Measurements from ENCODE around the gene ZNF423. TPM values are rescaled to one million over a fixed set of nuclear protein-coding genes. Genes with fewer than 3 reads are reported as not detected.

Gene ZNF423
- total RNA-seq, 1 donor from 2014 or later: 10.6 TPM

GRCh38 chr16:49482690-49483089, 373.2 kb downstream of the ZNF423 start:
- FAIRE-seq (no peak), DNase-seq (ENCODE audit: low read depth) (no peak)
- H3K4me1 Mint-ChIP-seq (ENCODE audit: low read depth, unreplicated experiment): no peaks in the 10 kb centered on the region
- Histone ChIP-seq H3K9me3 (ENCODE audit: insufficient read depth, low read depth, low read length) (no peaks in the 10 kb centered on the region), H3K36me3 (ENCODE audit: insufficient read depth, low read length) (no peaks in the 10 kb centered on the region), H4K20me1 (ENCODE audit: insufficient read depth, low read length) (no peaks in the 10 kb centered on the region), H3K27me3 (ENCODE audit: insufficient read depth, low read length) (peaks cover 3% of the 10 kb centered on the region), H3K4me1 (ENCODE audit: insufficient read depth, low read length) (no peaks in the 10 kb centered on the region), H3K9ac (ENCODE audit: low read length) (no peak overlapping the region), H3K4me2 (ENCODE audit: low read length) (no peak overlapping the region), H3K27ac (ENCODE audit: low read depth, low read length) (no peak overlapping the region), H3K4me3 (ENCODE audit: insufficient read depth, low read depth, low read length) (no peak overlapping the region), H2AFZ (ENCODE audit: low read depth, low read length) (no peak overlapping the region), H3K79me2 (ENCODE audit: insufficient read depth, low read length) (no peaks in the 10 kb centered on the region)
- no peaks in the 10 kb centered on the region for H3K36me3 Mint-ChIP-seq (ENCODE audit: low read depth, unreplicated experiment)
- no peaks in the 10 kb centered on the region for H3K9me3 Mint-ChIP-seq (ENCODE audit: unreplicated experiment)
- H3K27me3 Mint-ChIP-seq (ENCODE audit: low read depth, unreplicated experiment): peaks cover 13% of the 10 kb centered on the region
- no peak for TF ChIP-seq EZH2 (IDR thresholded peaks at IDR 0.05; ENCODE audit: insufficient read depth, low read length)
- no peak for TF ChIP-seq CTCF (IDR thresholded peaks at IDR 0.05; ENCODE audit: insufficient read depth, low read depth, low read length)
- H3K27ac Mint-ChIP-seq (ENCODE audit: unreplicated experiment): no peak overlapping the region
- H3K4me3 Mint-ChIP-seq (ENCODE audit: unreplicated experiment): no peak overlapping the region

- H3K9ac ChIP-seq (ENCODE audit: low read length): no peak overlapping the region
- H4K20me1 ChIP-seq (ENCODE audit: insufficient read depth, low read length): no peaks in the 10 kb centered on the region
- H3K4me3 ChIP-seq (ENCODE audit: insufficient read depth, low read depth, low read length): no peak overlapping the region
- H3K36me3 ChIP-seq (ENCODE audit: insufficient read depth, low read length): no peaks in the 10 kb centered on the region
- no peak overlapping the region for H2AFZ ChIP-seq (ENCODE audit: low read depth, low read length)
- no peaks in the 10 kb centered on the region for H3K4me1 ChIP-seq (ENCODE audit: insufficient read depth, low read length)
- no peaks in the 10 kb centered on the region for H3K9me3 ChIP-seq (ENCODE audit: insufficient read depth, low read depth, low read length)
- peaks cover 11% of the 10 kb centered on the region for H3K27me3 Mint-ChIP-seq (ENCODE audit: low read depth, unreplicated experiment)
- H3K36me3 Mint-ChIP-seq (ENCODE audit: low read depth, unreplicated experiment): no peaks in the 10 kb centered on the region
- no peaks in the 10 kb centered on the region for H3K79me2 ChIP-seq (ENCODE audit: insufficient read depth, low read length)
- no peak overlapping the region for H3K27ac Mint-ChIP-seq (ENCODE audit: unreplicated experiment)
- H3K4me1 Mint-ChIP-seq (ENCODE audit: low read depth, unreplicated experiment): no peaks in the 10 kb centered on the region
- no peaks in the 10 kb centered on the region for H3K9me3 Mint-ChIP-seq (ENCODE audit: unreplicated experiment)
- H3K27ac ChIP-seq (ENCODE audit: low read depth, low read length): no peak overlapping the region
- DNase-seq (ENCODE audit: low read depth) (no peak), FAIRE-seq (no peak)
- TF ChIP-seq EZH2 (IDR thresholded peaks at IDR 0.05; ENCODE audit: insufficient read depth, low read length) (no peak), CTCF (IDR thresholded peaks at IDR 0.05; ENCODE audit: insufficient read depth, low read depth, low read length) (no peak)
- H3K4me2 ChIP-seq (ENCODE audit: low read length): no peak overlapping the region
- H3K4me3 Mint-ChIP-seq (ENCODE audit: unreplicated experiment): no peak overlapping the region
- peaks cover 7% of the 10 kb centered on the region for H3K27me3 ChIP-seq (ENCODE audit: insufficient read depth, low read length)
These were observed 377.3 kb downstream of the ZNF423 start for GRCh38 chr16:49478616-49479015.

- H3K27me3 Mint-ChIP-seq (ENCODE audit: low read depth, unreplicated experiment): peaks cover 12% of the 10 kb centered on the region
- DNase-seq (ENCODE audit: low read depth) (no peak), FAIRE-seq (no peak)
- no peaks in the 10 kb centered on the region for H3K4me1 ChIP-seq (ENCODE audit: insufficient read depth, low read length)
- no peak overlapping the region for H3K4me3 Mint-ChIP-seq (ENCODE audit: unreplicated experiment)
- no peaks in the 10 kb centered on the region for H4K20me1 ChIP-seq (ENCODE audit: insufficient read depth, low read length)
- H3K36me3 Mint-ChIP-seq (ENCODE audit: low read depth, unreplicated experiment): no peaks in the 10 kb centered on the region
- no peaks in the 10 kb centered on the region for H3K4me1 Mint-ChIP-seq (ENCODE audit: low read depth, unreplicated experiment)
- no peak for TF ChIP-seq CTCF (IDR thresholded peaks at IDR 0.05; ENCODE audit: insufficient read depth, low read depth, low read length)
- no peak for TF ChIP-seq EZH2 (IDR thresholded peaks at IDR 0.05; ENCODE audit: insufficient read depth, low read length)
- no peaks in the 10 kb centered on the region for H3K9me3 ChIP-seq (ENCODE audit: insufficient read depth, low read depth, low read length)
- H3K4me2 ChIP-seq (ENCODE audit: low read length): no peak overlapping the region
- no peaks in the 10 kb centered on the region for H3K36me3 ChIP-seq (ENCODE audit: insufficient read depth, low read length)
- H3K27ac Mint-ChIP-seq (ENCODE audit: unreplicated experiment): no peak overlapping the region
- H3K79me2 ChIP-seq (ENCODE audit: insufficient read depth, low read length): no peaks in the 10 kb centered on the region
- no peak overlapping the region for H3K9ac ChIP-seq (ENCODE audit: low read length)
- no peaks in the 10 kb centered on the region for H3K9me3 Mint-ChIP-seq (ENCODE audit: unreplicated experiment)
- H3K27me3 ChIP-seq (ENCODE audit: insufficient read depth, low read length): peaks cover 7% of the 10 kb centered on the region
- H3K4me3 ChIP-seq (ENCODE audit: insufficient read depth, low read depth, low read length): no peak overlapping the region
- no peak overlapping the region for H3K27ac ChIP-seq (ENCODE audit: low read depth, low read length)
- no peak overlapping the region for H2AFZ ChIP-seq (ENCODE audit: low read depth, low read length)
These were observed 377.8 kb downstream of the ZNF423 start for GRCh38 chr16:49478107-49478506.

Measured in astrocyte (in vitro differentiated cells and primary cell).